ENCODE data around the gene ABCB6. TPM values are rescaled to one million over a fixed set of nuclear protein-coding genes. Genes with fewer than 3 reads are reported as not detected.

ABCB6 gene
- total RNA-seq, 1 donor from 2014 or later, result 39.1 TPM

GRCh38 chr2:219186754-219187456 is 31.9 kb downstream of the ABCB6 start:
- no peak for DNase-seq (ENCODE audit: low read depth in 2 of 2)

GRCh38 chr2:219184121-219184520 is 34.6 kb downstream of the ABCB6 start:
- DNase-seq (ENCODE audit: low read depth in 2 of 2), result no peak

- no peak for DNase-seq (ENCODE audit: low read depth in 2 of 2)
These were observed 35.5 kb downstream of the ABCB6 start for GRCh38 chr2:219183151-219183772.

- DNase-seq (ENCODE audit: low read depth in 2 of 2), result no peak
These were observed 36.2 kb downstream of the ABCB6 start for GRCh38 chr2:219182331-219183150.

GRCh38 chr2:219181531-219181930 is 37.2 kb downstream of the ABCB6 start:
- no peak for DNase-seq (ENCODE audit: low read depth in 2 of 2)

- DNase-seq (ENCODE audit: low read depth in 2 of 2), result no peak
These were observed 37.8 kb downstream of the ABCB6 start for GRCh38 chr2:219180961-219181360.

- no peak for DNase-seq (ENCODE audit: low read depth in 2 of 2)
These were observed 38.9 kb downstream of the ABCB6 start for GRCh38 chr2:219179601-219180465.

- peak; percentile 46 to 48 for DNase-seq (ENCODE audit: low read depth in 2 of 2)
These were observed 40.2 kb downstream of the ABCB6 start for GRCh38 chr2:219178377-219179175.

GRCh38 chr2:219177552-219178376 is 41.0 kb downstream of the ABCB6 start, which contains the start of gene RETREG2:
Gene RETREG2, plus strand, starts transcription at chr2:219178275. Its CDS starts 78 bp downstream, at chr2:219178353.
- DNase-seq (ENCODE audit: low read depth in 2 of 2), result peak; percentile 93 to 95

- peak; percentile 79 to 86 for DNase-seq (ENCODE audit: low read depth in 2 of 2)
These were observed 41.8 kb downstream of the ABCB6 start, which contains the start of gene CNPPD1 for GRCh38 chr2:219176818-219177551. Gene CNPPD1, minus strand, starts transcription at chr2:219176925. Its CDS starts 97 bp downstream, at chr2:219176828.

- DNase-seq (ENCODE audit: low read depth in 2 of 2), result peak; percentile 40 to 45
These were observed 42.6 kb downstream of the ABCB6 start for GRCh38 chr2:219175928-219176817.

GRCh38 chr2:219175486-219175885 is 43.3 kb downstream of the ABCB6 start:
- DNase-seq (ENCODE audit: low read depth in 2 of 2), result no peak

GRCh38 chr2:219174801-219175200 is 44.0 kb downstream of the ABCB6 start:
- no peak for DNase-seq (ENCODE audit: low read depth in 2 of 2)

GRCh38 chr2:219174146-219174545 is 44.6 kb downstream of the ABCB6 start:
- no peak for DNase-seq (ENCODE audit: low read depth in 2 of 2)

- DNase-seq (ENCODE audit: low read depth in 2 of 2), result no peak
These were observed 45.6 kb downstream of the ABCB6 start for GRCh38 chr2:219173176-219173575.

GRCh38 chr2:219172231-219173154 is 46.3 kb downstream of the ABCB6 start:
- no peak for DNase-seq (ENCODE audit: low read depth in 2 of 2)
